ENCODE data around the gene POC1B.

POC1B gene

GRCh38 chr12:89414851-89415250, 111.0 kb downstream of the POC1B start:
- Histone ChIP-seq H2AFZ (ENCODE audit: low read length) (no peak overlapping the region), H3K36me3 (ENCODE audit: insufficient read depth, low read length) (no peaks in the 10 kb centered on the region), H3K27me3 (ENCODE audit: insufficient read depth, low read length) (no peaks in the 10 kb centered on the region), H3K9ac (ENCODE audit: low read length) (no peak overlapping the region), H3K9me2 (ENCODE audit: low read depth, low read length) (no peaks in the 10 kb centered on the region), H3K27ac (ENCODE audit: low read depth, low read length, poor library complexity, severe bottlenecking) (no peak overlapping the region), H3K9me3 (ENCODE audit: low read length) (no peaks in the 10 kb centered on the region), H3K4me2 (ENCODE audit: low read length) (no peak overlapping the region), H3K4me3 (ENCODE audit: low read depth, low read length, poor library complexity, severe bottlenecking) (no peak overlapping the region), H3K4me1 (ENCODE audit: insufficient read depth, low read length, severe bottlenecking) (no peaks in the 10 kb centered on the region), H4K20me1 (ENCODE audit: insufficient read depth, low read length) (no peaks in the 10 kb centered on the region), H3K79me2 (ENCODE audit: insufficient read depth, low read length) (no peaks in the 10 kb centered on the region), H3F3A (ENCODE audit: insufficient read depth, low read length) (no peaks in the 10 kb centered on the region)
- no peak for TF ChIP-seq CTCF (IDR thresholded peaks at IDR 0.05; ENCODE audit: low read length)
- no peak for TF ChIP-seq EZH2 (IDR thresholded peaks at IDR 0.05; ENCODE audit: borderline replicate concordance, low read length)

- H3K4me2 ChIP-seq (ENCODE audit: low read length): no peak overlapping the region
- H3K36me3 ChIP-seq (ENCODE audit: insufficient read depth, low read length): no peaks in the 10 kb centered on the region
- no peaks in the 10 kb centered on the region for H3K27me3 ChIP-seq (ENCODE audit: insufficient read depth, low read length)
Observed at GRCh38 chr12:89414322-89414721, 111.5 kb downstream of the POC1B start.

GRCh38 chr12:89413234-89413633, 112.6 kb downstream of the POC1B start:
- no peak for TF ChIP-seq EZH2 (IDR thresholded peaks at IDR 0.05; ENCODE audit: borderline replicate concordance, low read length)
- TF ChIP-seq CTCF (IDR thresholded peaks at IDR 0.05; ENCODE audit: low read length): no peak
- no peaks in the 10 kb centered on the region for H3K4me1 ChIP-seq (ENCODE audit: insufficient read depth, low read length, severe bottlenecking)
- H3K27ac ChIP-seq (ENCODE audit: low read depth, low read length, poor library complexity, severe bottlenecking): no peak overlapping the region
- H3K27me3 ChIP-seq (ENCODE audit: insufficient read depth, low read length): no peaks in the 10 kb centered on the region
- no peak overlapping the region for H3K9ac ChIP-seq (ENCODE audit: low read length)
- no peaks in the 10 kb centered on the region for H3K79me2 ChIP-seq (ENCODE audit: insufficient read depth, low read length)
- H3F3A ChIP-seq (ENCODE audit: insufficient read depth, low read length): no peaks in the 10 kb centered on the region
- no peak overlapping the region for H3K4me2 ChIP-seq (ENCODE audit: low read length)
- no peaks in the 10 kb centered on the region for H4K20me1 ChIP-seq (ENCODE audit: insufficient read depth, low read length)
- no peaks in the 10 kb centered on the region for H3K9me3 ChIP-seq (ENCODE audit: low read length)
- H3K36me3 ChIP-seq (ENCODE audit: insufficient read depth, low read length): no peaks in the 10 kb centered on the region
- no peaks in the 10 kb centered on the region for H3K9me2 ChIP-seq (ENCODE audit: low read depth, low read length)
- H3K4me3 ChIP-seq (ENCODE audit: low read depth, low read length, poor library complexity, severe bottlenecking): no peak overlapping the region
- H2AFZ ChIP-seq (ENCODE audit: low read length): no peak overlapping the region

More at GRCh38 chr12:89414322-89414721, 111.5 kb downstream of the POC1B start:
- Histone ChIP-seq H3K27ac (ENCODE audit: low read depth, low read length, poor library complexity, severe bottlenecking) (no peak overlapping the region), H3K79me2 (ENCODE audit: insufficient read depth, low read length) (no peaks in the 10 kb centered on the region), H3K9ac (ENCODE audit: low read length) (no peak overlapping the region), H3K9me3 (ENCODE audit: low read length) (no peaks in the 10 kb centered on the region), H4K20me1 (ENCODE audit: insufficient read depth, low read length) (no peaks in the 10 kb centered on the region), H2AFZ (ENCODE audit: low read length) (no peak overlapping the region), H3K9me2 (ENCODE audit: low read depth, low read length) (no peaks in the 10 kb centered on the region), H3F3A (ENCODE audit: insufficient read depth, low read length) (no peaks in the 10 kb centered on the region), H3K4me1 (ENCODE audit: insufficient read depth, low read length, severe bottlenecking) (no peaks in the 10 kb centered on the region), H3K4me3 (ENCODE audit: low read depth, low read length, poor library complexity, severe bottlenecking) (no peak overlapping the region)
- TF ChIP-seq CTCF (IDR thresholded peaks at IDR 0.05; ENCODE audit: low read length) (no peak), EZH2 (IDR thresholded peaks at IDR 0.05; ENCODE audit: borderline replicate concordance, low read length) (no peak)

Data from OCI-LY1 (cell line).